Naive thymus-derived CD4-positive, alpha-beta T cell (primary cell): ENCODE results near the gene CFAP54. TPM values are rescaled to one million over a fixed set of nuclear protein-coding genes. Genes with fewer than 3 reads are reported as not detected.

ENCODE experiments used
- ATAC-seq: fragments of 150-1000 bp; cut with Tn5 transposase; 2 replicates; pipeline ENCODE4 v1.10.0; 2021; ENCODE audit warnings: mild to moderate bottlenecking, moderate library complexity
- CTCF ChIA-PET: fragments of 350-600 bp; sonication (Branson Sonifier 250); formaldehyde crosslinking; loops from one replicate; lab custom pipeline; 2021; ENCODE audit warnings: antibody characterized with exemption; lab: Charles Lee
- POLR2A ChIA-PET: fragments of 350-600 bp; sonication (Branson Sonifier 250); formaldehyde crosslinking; loops from one replicate; lab custom pipeline; 2021; ENCODE audit warnings: antibody characterized with exemption, inconsistent platforms; lab: Charles Lee
- DNase-seq, 9 donors: peaks; one replicate each; pipeline versions ENCODE4 v3.0.0 to v3.0.0-alpha.2; 2020 to 2022; ENCODE audit warnings: mixed read lengths in 1 of 9
- H3K27ac ChIP-seq: one replicate; pipeline ENCODE4 v1.7.0; 2013; ENCODE audit warnings: mild to moderate bottlenecking, low read depth, low read length, moderate library complexity
- H3K27me3 ChIP-seq, 2 donors: one replicate each; pipeline ENCODE4 v1.7.0; 2013; ENCODE audit warnings: low read length in 2 of 2, mild to moderate bottlenecking in 2 of 2, moderate library complexity in 2 of 2; ENCODE audit not compliant: control insufficient read depth in 2 of 2, insufficient read depth in 2 of 2
- H3K36me3 ChIP-seq, 3 experiments: 1 replicate in 2 of 3; 2 replicates in 1 of 3; pipeline ENCODE4 v1.7.0; 2013; ENCODE audit warnings: low read length in 3 of 3, mild to moderate bottlenecking in 3 of 3, moderate library complexity in 1 of 3; ENCODE audit not compliant: insufficient read depth in 3 of 3, control insufficient read depth in 2 of 3
- H3K4me1 ChIP-seq, 2 donors: one replicate each; pipeline ENCODE4 v1.7.0; 2013; ENCODE audit warnings: low read length in 2 of 2, mild to moderate bottlenecking in 2 of 2, moderate library complexity in 1 of 2; ENCODE audit not compliant: control insufficient read depth in 2 of 2, insufficient read depth in 2 of 2
- H3K4me3 ChIP-seq: 2 replicates; pipeline ENCODE4 v1.7.0; 2013; ENCODE audit warnings: mild to moderate bottlenecking, low read length
- H3K9me3 ChIP-seq, 3 experiments: 1 replicate in 2 of 3; 2 replicates in 1 of 3; pipeline ENCODE4 v1.7.0; 2013; ENCODE audit warnings: low read length in 3 of 3; ENCODE audit not compliant: control insufficient read depth in 2 of 3
- H3K27ac Mint-ChIP-seq, 9 donors: one replicate each; pipeline ENCODE4 v1.8.0; 2020 to 2022; ENCODE audit warnings: mixed read lengths in 9 of 9, mild to moderate bottlenecking in 8 of 9, moderate library complexity in 5 of 9, inconsistent platforms in 2 of 9
- H3K27me3 Mint-ChIP-seq, 5 donors: one replicate each; pipeline ENCODE4 v1.8.0; 2021 to 2022; ENCODE audit warnings: mixed read lengths in 5 of 5, mild to moderate bottlenecking in 1 of 5
- H3K36me3 Mint-ChIP-seq, 5 donors: one replicate each; pipeline ENCODE4 v1.8.0; 2020 to 2022; ENCODE audit warnings: mixed read lengths in 5 of 5, mild to moderate bottlenecking in 3 of 5, inconsistent platforms in 1 of 5
- H3K4me1 Mint-ChIP-seq, 7 donors: one replicate each; pipeline ENCODE4 v1.8.0; 2020 to 2022; ENCODE audit warnings: mixed read lengths in 7 of 7, mild to moderate bottlenecking in 3 of 7, inconsistent platforms in 1 of 7
- H3K4me3 Mint-ChIP-seq, 10 donors: one replicate each; pipeline ENCODE4 v1.8.0; 2020 to 2022; ENCODE audit warnings: mild to moderate bottlenecking in 10 of 10, mixed read lengths in 10 of 10, moderate library complexity in 6 of 10, inconsistent platforms in 2 of 10
- H3K9me3 Mint-ChIP-seq, 11 donors: one replicate each; pipeline ENCODE4 v1.8.0; 2020 to 2022; ENCODE audit warnings: mixed read lengths in 11 of 11, mild to moderate bottlenecking in 4 of 11, inconsistent platforms in 1 of 11, moderate library complexity in 1 of 11
- intact Hi-C, 2 donors: fragments of 100-400 bp; cut with micrococcal nuclease; formaldehyde crosslinking; loops; one replicate each; pipeline ENCODE4 v1.15.1; 2023
- polyA plus RNA-seq, 2 donors: library from polyadenylated mRNA; unstranded; fragments of 300-500 nt; fragmentation: Illumina TruSeq; gene quantifications; one replicate each; pipeline ENCODE4 v1.2.3, GENCODE V29; 2021
- total RNA-seq, 6 experiments: library from RNA in 5 of 6; stranded (reverse) in 5 of 6; gene quantifications; 1 replicate in 5 of 6; 2 replicates in 1 of 6; pipeline ENCODE4 v1.2.3 and lab custom pipeline; 2021 to 2026

The CFAP54 gene
- total and polyA plus RNA-seq, 7 experiments from 2014 or later, result 0.07 to 0.93 (median 0.27) TPM; not detected in 1

DNA sequence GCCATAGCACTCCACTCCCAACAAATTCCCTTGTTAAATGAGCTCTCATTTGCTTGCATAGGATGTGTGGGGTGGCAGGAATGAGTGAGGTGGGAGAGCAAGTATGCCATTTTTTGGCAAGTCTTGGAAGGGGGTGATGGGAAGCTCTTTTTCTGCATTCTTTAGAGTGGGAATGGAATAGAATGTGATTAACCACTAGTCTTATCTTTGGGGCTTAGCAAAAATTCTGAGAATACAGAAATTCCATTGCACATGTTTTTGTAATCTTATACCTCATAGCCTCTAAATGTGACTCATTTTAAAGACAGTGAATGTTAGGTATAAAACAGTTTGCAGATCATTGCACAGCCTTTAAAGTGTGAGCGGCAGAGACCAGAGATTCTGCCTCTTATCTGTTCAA, 389.3 kb downstream of the CFAP54 start:
- H3K36me3 ChIP-seq, result no peaks in the 10 kb centered on the region
- intact Hi-C loops, result no loop called here
- no peak for ATAC-seq
- H3K36me3 Mint-ChIP-seq, result no peaks in the 10 kb centered on the region
- H3K4me1 ChIP-seq, result no peaks in the 10 kb centered on the region
- H3K4me3 Mint-ChIP-seq, result no peak overlapping the region
- CTCF ChIA-PET, result no interaction called here
- no peaks in the 10 kb centered on the region for H3K27me3 ChIP-seq
- no peak for DNase-seq
- H3K4me3 ChIP-seq, result no peak overlapping the region
- peaks cover 9 to 28% (median 14%) of the 10 kb centered on the region in 5 donors for H3K27me3 Mint-ChIP-seq
- no peak overlapping the region for H3K27ac Mint-ChIP-seq
- no peak overlapping the region for H3K27ac ChIP-seq
- POLR2A ChIA-PET, result no interaction called here
- H3K9me3 ChIP-seq, result no peaks in the 10 kb centered on the region
- H3K4me1 Mint-ChIP-seq, result no peaks in the 10 kb centered on the region
- peaks cover 0 to 5% (median 0%) of the 10 kb centered on the region in 11 donors for H3K9me3 Mint-ChIP-seq

DNA sequence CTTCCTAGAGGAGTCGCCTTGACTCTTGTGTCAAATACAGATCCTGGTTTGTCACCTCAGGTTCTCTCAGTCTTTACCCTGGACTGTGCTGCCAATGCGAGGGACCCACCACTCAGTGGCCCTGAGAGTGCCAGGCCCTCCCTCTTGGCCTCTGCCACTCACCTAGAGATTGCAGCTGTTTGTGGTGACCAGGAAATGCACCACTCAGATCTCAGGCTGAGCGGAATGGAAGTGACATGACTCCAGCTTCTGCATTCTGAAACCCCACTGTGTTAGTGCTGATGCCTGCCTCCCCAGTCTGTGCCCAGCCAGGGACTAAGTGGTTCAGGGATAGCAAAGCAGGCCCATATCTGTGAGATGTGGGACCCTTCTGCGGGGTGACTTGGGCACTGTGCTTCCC, 389.9 kb downstream of the CFAP54 start:
- Histone ChIP-seq H3K4me1 (no peaks in the 10 kb centered on the region), H3K27me3 (no peaks in the 10 kb centered on the region), H3K9me3 (no peaks in the 10 kb centered on the region), H3K27ac (no peak overlapping the region), H3K36me3 (no peaks in the 10 kb centered on the region), H3K4me3 (no peak overlapping the region)
- H3K27ac Mint-ChIP-seq, result no peak overlapping the region
- no peaks in the 10 kb centered on the region for H3K4me1 Mint-ChIP-seq
- CTCF ChIA-PET, result no interaction called here
- no peak for DNase-seq
- intact Hi-C loops, result no loop called here
- ATAC-seq, result no peak
- peaks cover 0 to 5% (median 0%) of the 10 kb centered on the region in 11 donors for H3K9me3 Mint-ChIP-seq
- H3K36me3 Mint-ChIP-seq, result no peaks in the 10 kb centered on the region
- POLR2A ChIA-PET, result no interaction called here
- H3K27me3 Mint-ChIP-seq, result peaks cover 9 to 24% (median 14%) of the 10 kb centered on the region in 5 donors
- no peak overlapping the region for H3K4me3 Mint-ChIP-seq

DNA sequence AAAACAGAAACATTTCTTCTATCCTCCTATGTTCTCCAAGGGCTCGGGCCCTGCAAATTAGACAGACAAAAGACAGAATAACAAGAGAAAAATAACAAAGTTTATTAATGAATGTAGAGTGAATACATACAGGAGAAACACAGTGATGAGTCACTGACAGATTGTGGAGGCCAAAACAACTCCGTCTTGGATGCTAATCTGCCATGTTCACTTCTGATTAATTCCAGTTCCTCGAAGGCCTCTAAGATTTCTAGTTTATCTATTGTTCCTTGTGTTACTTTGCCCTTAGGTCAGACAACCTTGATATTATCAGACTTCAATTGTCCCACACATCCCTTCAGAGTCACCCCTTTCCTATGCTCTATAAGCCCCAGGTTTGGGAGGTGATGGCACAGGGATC, 390.8 kb downstream of the CFAP54 start:
- Histone ChIP-seq H3K27me3 (no peaks in the 10 kb centered on the region), H3K4me3 (no peak overlapping the region), H3K9me3 (no peaks in the 10 kb centered on the region), H3K4me1 (no peaks in the 10 kb centered on the region), H3K36me3 (no peaks in the 10 kb centered on the region), H3K27ac (no peak overlapping the region)
- Mint-ChIP-seq H3K4me3 (no peak overlapping the region), H3K27ac (no peak overlapping the region), H3K36me3 (no peaks in the 10 kb centered on the region), H3K27me3 (peaks cover 9 to 22% (median 14%) of the 10 kb centered on the region in 5 donors), H3K9me3 (peaks cover 0 to 5% (median 0%) of the 10 kb centered on the region in 11 donors), H3K4me1 (no peaks in the 10 kb centered on the region)
- no peak for ATAC-seq
- intact Hi-C loops, result no loop called here
- POLR2A ChIA-PET, result no interaction called here
- CTCF ChIA-PET, result no interaction called here
- DNase-seq, result no peak

DNA sequence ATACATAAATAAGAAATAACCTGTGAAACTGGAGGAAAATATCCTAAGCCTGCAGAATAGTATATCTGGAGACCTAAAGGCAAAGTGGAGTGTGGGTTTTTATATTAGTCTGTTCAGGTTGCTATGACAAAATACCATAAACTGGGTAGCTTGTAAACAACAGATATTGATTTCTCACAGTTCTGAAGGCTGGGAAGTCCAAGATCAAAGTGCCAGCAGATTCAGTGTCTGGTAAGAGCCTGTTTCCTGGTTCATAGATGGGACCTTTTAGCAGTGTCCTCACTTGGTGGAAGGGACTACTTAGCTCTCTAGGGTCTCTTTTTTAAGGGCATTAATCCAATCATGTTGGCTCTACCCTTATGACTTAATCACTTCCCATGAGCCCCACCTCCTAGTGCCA, 392.2 kb downstream of the CFAP54 start:
- Histone ChIP-seq H3K36me3 (no peaks in the 10 kb centered on the region), H3K4me1 (no peaks in the 10 kb centered on the region), H3K27me3 (no peaks in the 10 kb centered on the region), H3K27ac (no peak overlapping the region), H3K9me3 (no peaks in the 10 kb centered on the region), H3K4me3 (no peak overlapping the region)
- no peaks in the 10 kb centered on the region for H3K4me1 Mint-ChIP-seq
- no peaks in the 10 kb centered on the region for H3K36me3 Mint-ChIP-seq
- POLR2A ChIA-PET, result no interaction called here
- ATAC-seq (no peak), DNase-seq (no peak)
- H3K27ac Mint-ChIP-seq, result no peak overlapping the region
- no peak overlapping the region for H3K4me3 Mint-ChIP-seq
- H3K27me3 Mint-ChIP-seq, result peaks cover 0 to 17% (median 14%) of the 10 kb centered on the region in 5 donors
- CTCF ChIA-PET, result no interaction called here
- H3K9me3 Mint-ChIP-seq, result peaks cover 0 to 5% (median 0%) of the 10 kb centered on the region in 11 donors
- intact Hi-C loops, result no loop called here

DNA sequence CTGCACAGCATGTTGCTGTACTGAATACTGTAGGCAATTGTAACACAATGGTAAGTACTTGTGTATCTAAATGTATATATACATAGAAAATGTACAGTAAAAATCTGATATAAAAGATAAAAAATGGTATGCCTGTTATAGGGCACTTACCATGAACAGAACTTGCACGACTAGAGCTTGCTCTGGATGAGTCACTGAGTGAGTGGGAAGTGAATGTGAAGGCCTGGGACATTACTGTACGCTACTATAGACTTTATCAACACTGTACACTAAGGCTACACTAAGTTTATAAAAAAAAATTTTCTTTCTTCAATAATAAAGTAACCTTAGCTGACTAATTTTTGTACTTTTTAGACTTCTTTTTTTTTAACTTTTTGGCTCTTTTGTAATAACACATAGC, 393.5 kb downstream of the CFAP54 start:
- Histone ChIP-seq H3K9me3 (no peaks in the 10 kb centered on the region), H3K27ac (no peak overlapping the region), H3K27me3 (no peaks in the 10 kb centered on the region), H3K36me3 (no peaks in the 10 kb centered on the region), H3K4me3 (no peak overlapping the region), H3K4me1 (no peaks in the 10 kb centered on the region)
- Mint-ChIP-seq H3K4me3 (no peak overlapping the region), H3K27ac (no peak overlapping the region), H3K36me3 (no peaks in the 10 kb centered on the region), H3K27me3 (peaks cover 0 to 15% (median 10%) of the 10 kb centered on the region in 5 donors), H3K9me3 (peaks cover 0 to 5% (median 0%) of the 10 kb centered on the region in 11 donors), H3K4me1 (no peaks in the 10 kb centered on the region)
- intact Hi-C loops, result no loop called here
- ATAC-seq (no peak), DNase-seq (no peak)
- ChIA-PET POLR2A (no interaction called here), CTCF (no interaction called here)

DNA sequence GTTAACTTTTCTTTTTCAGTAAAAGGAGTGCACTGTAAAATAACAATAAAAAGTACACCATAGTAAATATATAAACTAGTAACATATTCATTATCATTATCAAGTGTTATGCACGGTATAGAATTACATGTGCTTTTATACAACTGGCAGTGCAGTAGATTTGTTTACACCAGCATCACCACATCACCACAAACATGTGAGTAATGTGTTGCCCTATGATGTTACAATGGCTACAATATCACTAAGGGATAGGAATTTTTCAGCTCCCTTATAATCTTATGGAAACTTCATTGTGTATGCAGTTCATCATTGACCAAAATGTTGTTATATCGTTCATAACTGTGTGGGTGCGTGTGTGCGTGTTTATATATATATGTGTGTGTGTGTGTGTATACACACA, 394.2 kb downstream of the CFAP54 start:
- Histone ChIP-seq H3K4me1 (no peaks in the 10 kb centered on the region), H3K27me3 (no peaks in the 10 kb centered on the region), H3K9me3 (no peaks in the 10 kb centered on the region), H3K27ac (no peak overlapping the region), H3K4me3 (no peak overlapping the region), H3K36me3 (no peaks in the 10 kb centered on the region)
- H3K27ac Mint-ChIP-seq, result no peak overlapping the region
- H3K4me1 Mint-ChIP-seq, result no peaks in the 10 kb centered on the region
- peaks cover 0 to 10% (median 6%) of the 10 kb centered on the region in 5 donors for H3K27me3 Mint-ChIP-seq
- intact Hi-C loops, result no loop called here
- peaks cover 0 to 5% (median 0%) of the 10 kb centered on the region in 11 donors for H3K9me3 Mint-ChIP-seq
- ATAC-seq, result no peak
- DNase-seq, result no peak
- POLR2A ChIA-PET, result no interaction called here
- CTCF ChIA-PET, result no interaction called here
- H3K36me3 Mint-ChIP-seq, result no peaks in the 10 kb centered on the region
- no peak overlapping the region for H3K4me3 Mint-ChIP-seq

DNA sequence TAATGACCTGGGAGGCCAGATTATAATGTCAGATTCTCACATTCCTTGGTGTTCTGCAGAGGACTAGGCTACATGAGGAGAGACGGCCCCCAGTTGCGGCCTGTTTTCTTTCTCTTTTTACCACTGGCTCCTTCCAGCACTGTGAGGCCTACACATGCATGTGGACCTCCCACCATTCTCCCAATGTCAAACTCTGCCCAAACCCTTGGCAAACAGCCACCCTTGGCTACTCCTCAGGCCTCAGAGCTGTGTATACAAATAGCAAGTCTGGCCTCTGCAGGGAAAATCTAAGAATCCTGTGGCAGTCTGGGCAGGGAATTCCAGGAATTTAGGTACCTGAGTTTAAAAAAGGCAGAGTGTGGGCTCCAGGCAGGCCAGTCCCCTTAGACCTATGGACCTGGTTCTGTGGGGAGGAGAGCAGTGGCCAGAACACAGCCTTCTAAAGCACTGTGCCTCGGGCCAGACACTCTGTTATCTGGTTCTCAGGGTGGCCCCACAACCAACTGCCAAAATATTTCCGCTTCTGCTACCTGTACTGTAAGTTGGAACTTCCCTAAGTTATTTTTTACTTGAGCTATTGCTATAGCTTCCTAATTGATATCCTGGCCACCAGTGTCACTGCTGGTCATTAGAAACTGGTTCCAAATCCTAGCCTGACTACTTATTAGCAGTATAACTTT, 397.8 kb downstream of the CFAP54 start:
- intact Hi-C loops, result no loop called here
- H3K9me3 Mint-ChIP-seq, result peaks cover 0 to under 1% (median 0%) of the 10 kb centered on the region in 11 donors
- no peak overlapping the region for H3K27ac ChIP-seq

More for the DNA sequence above, 397.8 kb downstream of the CFAP54 start:
- DNase-seq (no peak), ATAC-seq (no peak)
- POLR2A ChIA-PET, result no interaction called here
- CTCF ChIA-PET, result no interaction called here
- H3K27ac Mint-ChIP-seq, result no peak overlapping the region
- H3K27me3 Mint-ChIP-seq, result peaks cover 4 to 19% (median 14%) of the 10 kb centered on the region in 5 donors
- no peak overlapping the region for H3K4me3 Mint-ChIP-seq
- no peaks in the 10 kb centered on the region for H3K4me1 Mint-ChIP-seq
- Histone ChIP-seq H3K4me1 (no peaks in the 10 kb centered on the region), H3K27me3 (no peaks in the 10 kb centered on the region), H3K4me3 (no peak overlapping the region), H3K36me3 (no peaks in the 10 kb centered on the region), H3K9me3 (no peaks in the 10 kb centered on the region)
- no peaks in the 10 kb centered on the region for H3K36me3 Mint-ChIP-seq
